IMR-90 (cell line): ENCODE measurements around the gene LYRM7. TPM values are rescaled to one million over a fixed set of nuclear protein-coding genes. Genes with fewer than 3 reads are reported as not detected.

Experiments used
- ATAC-seq: fragments of 200-7000 bp; cut with Tn5 transposase; 2 replicates; pipeline ENCODE4 v1.9.1; 2020; ENCODE audit warnings: low read depth, mild to moderate bottlenecking, moderate library complexity
- BruUV-seq: library from RNA; stranded (reverse); fragments of 400-500 nt; replicated peaks from 2 replicates; lab custom pipeline; 2021; lab: Mats Ljungman, UMichigan
- CTCF ChIA-PET: fragments of 300-600 bp; formaldehyde crosslinking; extraction: SDS; loops from one replicate; lab custom pipeline; 2021; ENCODE audit warnings: antibody characterized with exemption; lab: Yijun Ruan, JAX
- POLR2A ChIA-PET: fragments of 300-600 bp; sonication (Branson Sonifier 250); formaldehyde crosslinking; loops from one replicate; lab custom pipeline; 2022; ENCODE audit warnings: antibody characterized with exemption; ENCODE audit not compliant: unreplicated experiment; lab: Charles Lee
- DNase-seq: peaks from one replicate; pipeline ENCODE4 v3.0.0; 2013
- H2AFZ ChIP-seq: replicated peaks from 2 replicates; pipeline ENCODE3; 2013; ENCODE audit warnings: low read length, mild to moderate bottlenecking; ENCODE audit not compliant: poor library complexity
- H2AK5ac ChIP-seq: 2 replicates; pipeline ENCODE4 v1.6.1; 2013; ENCODE audit warnings: low read depth, low read length, inconsistent platforms
- H2AK9ac ChIP-seq: replicated peaks from 2 replicates; pipeline ENCODE3; 2013; ENCODE audit warnings: mild to moderate bottlenecking, low read depth, low read length, moderate library complexity; ENCODE audit not compliant: poor library complexity
- H2BK120ac ChIP-seq: 2 replicates; pipeline ENCODE4 v1.6.1; 2013; ENCODE audit warnings: low read depth, low read length, inconsistent platforms
- H2BK15ac ChIP-seq: 3 replicates; pipeline ENCODE4 v1.6.1; 2013; ENCODE audit warnings: low read depth, low read length, inconsistent platforms
- H2BK20ac ChIP-seq: 2 replicates; pipeline ENCODE4 v1.6.1; 2013; ENCODE audit warnings: low read depth, mild to moderate bottlenecking, inconsistent platforms, low read length, moderate library complexity
- H2BK5ac ChIP-seq: 2 replicates; pipeline ENCODE4 v1.6.1; 2013; ENCODE audit warnings: mild to moderate bottlenecking, low read depth, low read length, inconsistent platforms; ENCODE audit not compliant: poor library complexity, severe bottlenecking
- H3K14ac ChIP-seq: replicated peaks from 2 replicates; pipeline ENCODE4 v1.6.1; 2013; ENCODE audit warnings: low read depth, low read length, inconsistent platforms
- H3K18ac ChIP-seq: 2 replicates; pipeline ENCODE4 v1.6.1; 2013; ENCODE audit warnings: low read depth, low read length, control low read depth
- H3K23ac ChIP-seq: 2 replicates; pipeline ENCODE4 v1.6.1; 2013; ENCODE audit warnings: low read depth, low read length, inconsistent platforms
- H3K27ac ChIP-seq: 2 replicates; pipeline ENCODE4 v1.5.1; 2013; ENCODE audit warnings: mild to moderate bottlenecking, control low read depth, low read length; ENCODE audit not compliant: insufficient read depth
- H3K27me3 ChIP-seq: 2 replicates; pipeline ENCODE4 v1.6.1; 2013; ENCODE audit warnings: low read length; ENCODE audit not compliant: control insufficient read depth, insufficient read depth
- H3K36me3 ChIP-seq: 2 replicates; pipeline ENCODE4 v1.6.1; 2013; ENCODE audit warnings: low read length, mixed read lengths; ENCODE audit not compliant: control insufficient read depth, insufficient read depth
- H3K4ac ChIP-seq: 2 replicates; pipeline ENCODE4 v1.6.1; 2013; ENCODE audit warnings: low read depth, low read length, inconsistent platforms
- H3K4me1 ChIP-seq: 2 replicates; pipeline ENCODE4 v1.6.1; 2013; ENCODE audit warnings: low read length, mixed read lengths; ENCODE audit not compliant: control insufficient read depth, insufficient read depth
- H3K4me2 ChIP-seq: 2 replicates; pipeline ENCODE4 v1.6.1; 2013; ENCODE audit warnings: low read depth, mild to moderate bottlenecking, control low read depth, low read length, moderate library complexity
- H3K4me3 ChIP-seq: 2 replicates; pipeline ENCODE4 v1.5.1; 2013; ENCODE audit warnings: low read depth, mild to moderate bottlenecking, control low read depth, low read length, moderate library complexity; ENCODE audit not compliant: insufficient read depth
- H3K56ac ChIP-seq: 2 replicates; pipeline ENCODE4 v1.6.1; 2013; ENCODE audit warnings: low read length, inconsistent platforms; ENCODE audit not compliant: insufficient read depth; ENCODE audit errors: extremely low read depth
- H3K79me1 ChIP-seq, 2 experiments: 2 replicates each; pipeline ENCODE4 v1.6.1; 2013; ENCODE audit warnings: low read length in 2 of 2, inconsistent platforms in 1 of 2, low read depth in 1 of 2
- H3K9ac ChIP-seq: 2 replicates; pipeline ENCODE4 v1.6.1; 2013; ENCODE audit warnings: low read depth, low read length, control low read depth
- H3K9me1 ChIP-seq: 2 replicates; pipeline ENCODE4 v1.6.1; 2013; ENCODE audit warnings: low read length, inconsistent platforms; ENCODE audit not compliant: insufficient read depth
- H3K9me3 ChIP-seq: 2 replicates; pipeline ENCODE4 v1.6.1; 2013; ENCODE audit warnings: low read length; ENCODE audit not compliant: control insufficient read depth, insufficient read depth
- H4K20me1 ChIP-seq: 2 replicates; pipeline ENCODE4 v1.6.1; 2013; ENCODE audit warnings: low read length, inconsistent platforms; ENCODE audit not compliant: insufficient read depth
- H4K5ac ChIP-seq: 2 replicates; pipeline ENCODE4 v1.6.1; 2013; ENCODE audit warnings: mild to moderate bottlenecking, low read depth, low read length, control low read depth
- H4K8ac ChIP-seq, 2 experiments: 2 replicates each; pipeline ENCODE4 v1.6.1; 2013; ENCODE audit warnings: low read depth in 2 of 2, low read length in 2 of 2, control low read depth in 1 of 2, inconsistent platforms in 1 of 2
- H4K91ac ChIP-seq: 2 replicates; pipeline ENCODE4 v1.6.1; 2013; ENCODE audit warnings: low read depth, low read length, inconsistent platforms; ENCODE audit not compliant: insufficient read depth
- BHLHE40 ChIP-seq: fragments of 150-350 bp; IDR thresholded peaks from 2 replicates; pipeline ENCODE4 v1.6.1; 2016; ENCODE audit warnings: mild to moderate bottlenecking, low read depth, low read length
- CEBPB ChIP-seq: IDR thresholded peaks from 2 replicates; pipeline ENCODE4 v1.6.1; 2012; ENCODE audit warnings: low read depth, low read length, improper control_type of control experiment
- CHD1 ChIP-seq: IDR thresholded peaks from 2 replicates; pipeline ENCODE4 v1.6.1; 2012; ENCODE audit warnings: low read depth, low read length, improper control_type of control experiment
- ELK1 ChIP-seq: fragments of 150-350 bp; IDR thresholded peaks from 2 replicates; pipeline ENCODE4 v1.6.1; 2016; ENCODE audit warnings: low read depth, mild to moderate bottlenecking, low read length, moderate library complexity, borderline replicate concordance
- FOS ChIP-seq: fragments of 150-350 bp; IDR thresholded peaks from 2 replicates; pipeline ENCODE4 v1.6.1; 2016; ENCODE audit warnings: low read depth, low read length
- MAZ ChIP-seq: IDR thresholded peaks from 2 replicates; pipeline ENCODE4 v1.6.1; 2012; ENCODE audit warnings: low read depth, mild to moderate bottlenecking, low read length, improper control_type of control experiment, moderate library complexity, borderline replicate concordance
- MXI1 ChIP-seq: IDR thresholded peaks from 2 replicates; pipeline ENCODE4 v1.6.1; 2012; ENCODE audit warnings: low read depth, mild to moderate bottlenecking, low read length, moderate library complexity, borderline replicate concordance
- NFE2L2 ChIP-seq: fragments of 150-350 bp; IDR thresholded peaks from 2 replicates; pipeline ENCODE4 v1.6.1; 2016; ENCODE audit warnings: low read depth, mild to moderate bottlenecking, low read length
- POLR2A ChIP-seq: IDR thresholded peaks from 2 replicates; pipeline ENCODE4 v1.6.1; 2012; ENCODE audit warnings: mild to moderate bottlenecking, low read depth, low read length
- RAD21 ChIP-seq: IDR thresholded peaks from 2 replicates; pipeline ENCODE4 v1.6.1; 2012; ENCODE audit warnings: low read length, improper control_type of control experiment
- RCOR1 ChIP-seq: IDR thresholded peaks from 2 replicates; pipeline ENCODE4 v1.6.1; 2012; ENCODE audit warnings: mild to moderate bottlenecking, low read length, improper control_type of control experiment; ENCODE audit not compliant: insufficient replicate concordance
- SMC3 ChIP-seq: fragments of 150-350 bp; IDR thresholded peaks from 2 replicates; pipeline ENCODE4 v1.6.1; 2016; ENCODE audit warnings: low read depth, mild to moderate bottlenecking, antibody characterized with exemption, low read length, moderate library complexity
- WGBS, 2 experiments: methylation state at CpG; one replicate each; pipeline versions ENCODE4 v1.1.5 to v1.1.7; 2013; ENCODE audit warnings: missing lambda C conversion rate in 2 of 2; ENCODE audit not compliant: insufficient read length in 1 of 2; ENCODE audit errors: extremely low coverage in 2 of 2; 5-methylcytosine and 5-hydroxymethylcytosine counted together
- dilution Hi-C: fragments of 300-500 bp; cut with HindIII; formaldehyde crosslinking; loops from one replicate; pipeline ENCODE4 v1.14.3; 2018; ENCODE audit warnings: low sequenced_read_pairs; ENCODE audit not compliant: unreplicated experiment
- in situ Hi-C: fragments of 300-500 bp; cut with MboI; formaldehyde crosslinking; loops from 3 replicates; pipeline ENCODE4 v1.14.3; 2019; ENCODE audit warnings: low sequenced_read_pairs, inconsistent platforms, mixed read lengths
- intact Hi-C: fragments of 100-400 bp; cut with micrococcal nuclease; formaldehyde crosslinking; loops from 2 replicates; pipeline ENCODE4 v1.10.0; 2022
- polyA plus RNA-seq, 3 experiments: library from polyadenylated mRNA; depleted of rRNA; stranded (reverse); fragments of >200 nt; gene quantifications; 2 replicates each; pipeline ENCODE4 v1.2.3, GENCODE V29; 2012; ENCODE audit warnings: low replicate concordance in 1 of 3
- total RNA-seq: library from RNA; depleted of rRNA; stranded (reverse); fragments of >200 nt; gene quantifications from 2 replicates; pipeline ENCODE4 v1.2.3, GENCODE V29; 2012
- TF ChIP-seq, protein P1 (sequence below): fragments of 150-350 bp; IDR thresholded peaks from 2 replicates; pipeline ENCODE4 v1.6.1; 2017; ENCODE audit warnings: mild to moderate bottlenecking, antibody characterized with exemption, low read length, low read depth
- TF ChIP-seq, protein P2 (sequence below): conservative IDR thresholded peaks from 2 replicates; pipeline ENCODE4 v1.5.1; 2012; ENCODE audit warnings: mild to moderate bottlenecking, low read depth, low read length, improper control_type of control experiment

Gene LYRM7
- total and polyA plus RNA-seq, 2 of the 4 experiments (the other 2 are of a cell fraction), result 2.5 to 3.4 TPM

GRCh38 chr5:131142970-131143617, 27.6 kb upstream of the LYRM7 start:
- no CpG with 5 or more reads among the region's 3 CpGs for WGBS, 2 experiments
- Histone ChIP-seq H3K4me1 (peaks cover 3% of the 10 kb centered on the region; the same call in 1 of the 2 replicates), H3K4me3 (no peak overlapping the region), H3K4me2 (no peak overlapping the region), H3K18ac (no peak overlapping the region), H2AFZ (no peak overlapping the region), H3K36me3 (no peaks in the 10 kb centered on the region), H4K91ac (no peak overlapping the region), H3K14ac (no peak overlapping the region), H2BK20ac (no peak overlapping the region), H2AK5ac (no peak overlapping the region), H2BK15ac (no peak overlapping the region), H4K8ac (no peak overlapping the region), H2BK5ac (no peak overlapping the region), H3K56ac (no peak overlapping the region), H3K9me3 (no peaks in the 10 kb centered on the region), H3K27me3 (no peaks in the 10 kb centered on the region), H3K79me1 (no peaks in the 10 kb centered on the region), H3K23ac (no peak overlapping the region), H3K9ac (no peak overlapping the region), H4K5ac (no peak overlapping the region), H3K27ac (no peak overlapping the region), H3K9me1 (peaks cover 3% of the 10 kb centered on the region; the same call in 1 of the 2 replicates), H2AK9ac (no peak overlapping the region), H2BK120ac (no peak overlapping the region), H3K4ac (no peak overlapping the region), H4K20me1 (no peaks in the 10 kb centered on the region)
- dilution Hi-C loops (no loop called here), in situ Hi-C loops (no loop called here), intact Hi-C loops (no loop called here)
- CTCF ChIA-PET, result interaction anchor here (0.6 kb wide), 1 partner anchor 155 kb away, joined by 13 read pairs; no protein-coding TSS in a partner anchor
- TF ChIP-seq NFE2L2 (no peak), POLR2A (no peak), BHLHE40 (no peak), ELK1 (no peak), FOS (no peak), MXI1 (no peak), MAZ (no peak), CEBPB (no peak), CHD1 (no peak), RCOR1 (no peak), RAD21 (no peak), SMC3 (no peak)
- TF ChIP-seq, protein P1, sequence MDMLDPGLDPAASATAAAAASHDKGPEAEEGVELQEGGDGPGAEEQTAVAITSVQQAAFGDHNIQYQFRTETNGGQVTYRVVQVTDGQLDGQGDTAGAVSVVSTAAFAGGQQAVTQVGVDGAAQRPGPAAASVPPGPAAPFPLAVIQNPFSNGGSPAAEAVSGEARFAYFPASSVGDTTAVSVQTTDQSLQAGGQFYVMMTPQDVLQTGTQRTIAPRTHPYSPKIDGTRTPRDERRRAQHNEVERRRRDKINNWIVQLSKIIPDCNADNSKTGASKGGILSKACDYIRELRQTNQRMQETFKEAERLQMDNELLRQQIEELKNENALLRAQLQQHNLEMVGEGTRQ, result no peak
- TF ChIP-seq, protein P2, sequence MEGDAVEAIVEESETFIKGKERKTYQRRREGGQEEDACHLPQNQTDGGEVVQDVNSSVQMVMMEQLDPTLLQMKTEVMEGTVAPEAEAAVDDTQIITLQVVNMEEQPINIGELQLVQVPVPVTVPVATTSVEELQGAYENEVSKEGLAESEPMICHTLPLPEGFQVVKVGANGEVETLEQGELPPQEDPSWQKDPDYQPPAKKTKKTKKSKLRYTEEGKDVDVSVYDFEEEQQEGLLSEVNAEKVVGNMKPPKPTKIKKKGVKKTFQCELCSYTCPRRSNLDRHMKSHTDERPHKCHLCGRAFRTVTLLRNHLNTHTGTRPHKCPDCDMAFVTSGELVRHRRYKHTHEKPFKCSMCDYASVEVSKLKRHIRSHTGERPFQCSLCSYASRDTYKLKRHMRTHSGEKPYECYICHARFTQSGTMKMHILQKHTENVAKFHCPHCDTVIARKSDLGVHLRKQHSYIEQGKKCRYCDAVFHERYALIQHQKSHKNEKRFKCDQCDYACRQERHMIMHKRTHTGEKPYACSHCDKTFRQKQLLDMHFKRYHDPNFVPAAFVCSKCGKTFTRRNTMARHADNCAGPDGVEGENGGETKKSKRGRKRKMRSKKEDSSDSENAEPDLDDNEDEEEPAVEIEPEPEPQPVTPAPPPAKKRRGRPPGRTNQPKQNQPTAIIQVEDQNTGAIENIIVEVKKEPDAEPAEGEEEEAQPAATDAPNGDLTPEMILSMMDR, result no peak
- POLR2A ChIA-PET, result no interaction called here
- DNase-seq, result no peak
- no TSS peak for BruUV-seq
- no peak for ATAC-seq
